ENCODE measurements around the gene ZNF525.

DNA sequence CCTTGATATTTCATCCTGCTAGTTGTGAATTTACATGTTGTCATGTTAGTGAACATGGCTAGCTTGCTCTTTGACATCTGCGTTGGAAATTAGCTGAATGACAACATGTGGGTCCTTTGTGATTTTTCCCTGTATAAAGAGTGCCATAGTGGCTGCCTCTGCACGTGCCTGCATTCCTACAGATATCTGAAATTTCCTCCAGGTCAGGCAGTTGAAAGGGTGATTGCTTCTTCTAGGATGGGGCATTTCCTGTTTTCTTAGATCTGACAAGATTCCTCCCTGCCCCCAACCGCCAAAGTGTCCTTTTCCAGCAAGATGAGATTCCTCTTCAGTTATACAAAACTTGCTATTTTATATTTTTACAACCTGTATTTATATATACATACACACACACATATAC lies 8.8 kb downstream of the ZNF525 start:
- TF ChIP-seq, protein P1, sequence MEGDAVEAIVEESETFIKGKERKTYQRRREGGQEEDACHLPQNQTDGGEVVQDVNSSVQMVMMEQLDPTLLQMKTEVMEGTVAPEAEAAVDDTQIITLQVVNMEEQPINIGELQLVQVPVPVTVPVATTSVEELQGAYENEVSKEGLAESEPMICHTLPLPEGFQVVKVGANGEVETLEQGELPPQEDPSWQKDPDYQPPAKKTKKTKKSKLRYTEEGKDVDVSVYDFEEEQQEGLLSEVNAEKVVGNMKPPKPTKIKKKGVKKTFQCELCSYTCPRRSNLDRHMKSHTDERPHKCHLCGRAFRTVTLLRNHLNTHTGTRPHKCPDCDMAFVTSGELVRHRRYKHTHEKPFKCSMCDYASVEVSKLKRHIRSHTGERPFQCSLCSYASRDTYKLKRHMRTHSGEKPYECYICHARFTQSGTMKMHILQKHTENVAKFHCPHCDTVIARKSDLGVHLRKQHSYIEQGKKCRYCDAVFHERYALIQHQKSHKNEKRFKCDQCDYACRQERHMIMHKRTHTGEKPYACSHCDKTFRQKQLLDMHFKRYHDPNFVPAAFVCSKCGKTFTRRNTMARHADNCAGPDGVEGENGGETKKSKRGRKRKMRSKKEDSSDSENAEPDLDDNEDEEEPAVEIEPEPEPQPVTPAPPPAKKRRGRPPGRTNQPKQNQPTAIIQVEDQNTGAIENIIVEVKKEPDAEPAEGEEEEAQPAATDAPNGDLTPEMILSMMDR (IDR thresholded peaks at IDR 0.05), result no peak
- no peak for TF ChIP-seq POLR2AphosphoS5 (IDR thresholded peaks at IDR 0.05)

Measured in upper lobe of left lung (tissue), 4 donors.